ENCODE measurements around the gene WDR62.
"Not testable (repeated sequence)": the region's sequence is repeated elsewhere in the genome, so short reads cannot be mapped to it uniquely, and the experiment has no call there.

WDR62 gene

DNA sequence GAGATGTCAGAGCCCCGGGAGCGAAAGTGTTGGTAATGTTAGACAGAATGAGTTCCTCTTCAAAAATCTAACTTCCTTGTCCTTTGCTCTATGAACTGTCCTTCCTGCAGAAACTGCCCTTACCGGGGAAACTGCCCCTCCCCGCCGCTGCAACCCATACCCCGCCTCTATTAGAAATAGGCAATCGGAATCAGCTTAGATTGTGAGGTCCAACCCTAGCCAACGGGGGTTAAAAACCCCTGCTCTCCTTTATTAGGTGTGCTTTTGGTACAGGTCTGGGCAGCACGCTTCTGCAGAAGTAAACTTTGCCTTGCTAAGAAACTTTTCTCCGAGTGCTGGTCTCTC lies 73.7 kb downstream of the WDR62 start:
- TF ChIP-seq, protein P1, sequence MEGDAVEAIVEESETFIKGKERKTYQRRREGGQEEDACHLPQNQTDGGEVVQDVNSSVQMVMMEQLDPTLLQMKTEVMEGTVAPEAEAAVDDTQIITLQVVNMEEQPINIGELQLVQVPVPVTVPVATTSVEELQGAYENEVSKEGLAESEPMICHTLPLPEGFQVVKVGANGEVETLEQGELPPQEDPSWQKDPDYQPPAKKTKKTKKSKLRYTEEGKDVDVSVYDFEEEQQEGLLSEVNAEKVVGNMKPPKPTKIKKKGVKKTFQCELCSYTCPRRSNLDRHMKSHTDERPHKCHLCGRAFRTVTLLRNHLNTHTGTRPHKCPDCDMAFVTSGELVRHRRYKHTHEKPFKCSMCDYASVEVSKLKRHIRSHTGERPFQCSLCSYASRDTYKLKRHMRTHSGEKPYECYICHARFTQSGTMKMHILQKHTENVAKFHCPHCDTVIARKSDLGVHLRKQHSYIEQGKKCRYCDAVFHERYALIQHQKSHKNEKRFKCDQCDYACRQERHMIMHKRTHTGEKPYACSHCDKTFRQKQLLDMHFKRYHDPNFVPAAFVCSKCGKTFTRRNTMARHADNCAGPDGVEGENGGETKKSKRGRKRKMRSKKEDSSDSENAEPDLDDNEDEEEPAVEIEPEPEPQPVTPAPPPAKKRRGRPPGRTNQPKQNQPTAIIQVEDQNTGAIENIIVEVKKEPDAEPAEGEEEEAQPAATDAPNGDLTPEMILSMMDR (conservative IDR thresholded peaks at IDR 0.05; ENCODE audit: low read length) = no peak
- no peak for TF ChIP-seq EZH2phosphoT487 (IDR thresholded peaks at IDR 0.05; ENCODE audit: borderline replicate concordance)
- Histone ChIP-seq H3K4me1 (ENCODE audit: insufficient read depth, low read length, poor library complexity, severe bottlenecking) (peaks cover 7% of the 10 kb centered on the region), H2AFZ (ENCODE audit: low read length) (peak overlapping the region; percentile 91), H3F3A (ENCODE audit: low read depth) (peaks cover 7% of the 10 kb centered on the region; the same call in 1 of the 2 replicates), H3K36me3 (ENCODE audit: insufficient read depth, low read length) (peaks cover 8% of the 10 kb centered on the region; the same call in 1 of the 2 replicates), H3K9ac (ENCODE audit: low read depth, low read length, poor library complexity, severe bottlenecking) (peak overlapping the region; percentile 92), H4K20me1 (ENCODE audit: insufficient read depth, low read length, poor library complexity, severe bottlenecking) (no peaks in the 10 kb centered on the region), H3K4me2 (ENCODE audit: low read depth, low read length, poor library complexity, severe bottlenecking) (peak overlapping the region; percentile 85), H3K27me3 (ENCODE audit: insufficient read depth, low read length, poor library complexity, severe bottlenecking) (no peaks in the 10 kb centered on the region), H3K9me3 (ENCODE audit: insufficient read depth, low read depth, low read length) (no peaks in the 10 kb centered on the region), H3K9me2 (replicated peaks; ENCODE audit: low read depth, low read length) (no peaks in the 10 kb centered on the region), H3K4me3 (ENCODE audit: low read length, poor library complexity, severe bottlenecking) (peak overlapping the region; percentile 79), H3K79me2 (ENCODE audit: insufficient read depth, low read length) (no peaks in the 10 kb centered on the region)

DNA sequence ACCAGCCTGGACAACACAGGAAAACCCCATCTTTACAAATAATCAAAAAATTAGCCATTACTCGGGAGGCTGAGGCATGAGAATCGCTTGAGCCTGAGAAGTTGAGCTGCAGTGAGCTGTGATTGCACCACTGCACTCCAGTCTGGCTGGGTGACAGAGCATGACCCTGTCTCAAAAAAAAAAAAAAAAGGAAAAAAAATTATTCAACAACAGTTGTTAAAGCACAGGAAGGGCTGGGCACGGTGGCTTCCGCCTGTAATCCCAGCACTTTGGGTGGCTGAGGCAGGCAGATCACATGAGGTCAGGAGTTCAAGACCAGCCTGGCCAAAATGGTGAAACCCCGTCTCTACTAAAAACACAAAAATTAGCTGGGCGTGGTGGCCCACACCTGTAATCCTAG lies 76.5 kb downstream of the WDR62 start:
- H3K9ac ChIP-seq (ENCODE audit: low read depth, low read length, poor library complexity, severe bottlenecking); H3K79me2 ChIP-seq (ENCODE audit: insufficient read depth, low read length); H2AFZ ChIP-seq (ENCODE audit: low read length); H3K36me3 ChIP-seq (ENCODE audit: insufficient read depth, low read length); H3F3A ChIP-seq (ENCODE audit: low read depth); H3K27me3 ChIP-seq (ENCODE audit: insufficient read depth, low read length, poor library complexity, severe bottlenecking); H4K20me1 ChIP-seq (ENCODE audit: insufficient read depth, low read length, poor library complexity, severe bottlenecking); H3K9me3 ChIP-seq (ENCODE audit: insufficient read depth, low read depth, low read length); H3K4me1 ChIP-seq (ENCODE audit: insufficient read depth, low read length, poor library complexity, severe bottlenecking); H3K4me3 ChIP-seq (ENCODE audit: low read length, poor library complexity, severe bottlenecking); H3K4me2 ChIP-seq (ENCODE audit: low read depth, low read length, poor library complexity, severe bottlenecking); H3K9me2 ChIP-seq (replicated peaks; ENCODE audit: low read depth, low read length): not testable (repeated sequence)

DNA sequence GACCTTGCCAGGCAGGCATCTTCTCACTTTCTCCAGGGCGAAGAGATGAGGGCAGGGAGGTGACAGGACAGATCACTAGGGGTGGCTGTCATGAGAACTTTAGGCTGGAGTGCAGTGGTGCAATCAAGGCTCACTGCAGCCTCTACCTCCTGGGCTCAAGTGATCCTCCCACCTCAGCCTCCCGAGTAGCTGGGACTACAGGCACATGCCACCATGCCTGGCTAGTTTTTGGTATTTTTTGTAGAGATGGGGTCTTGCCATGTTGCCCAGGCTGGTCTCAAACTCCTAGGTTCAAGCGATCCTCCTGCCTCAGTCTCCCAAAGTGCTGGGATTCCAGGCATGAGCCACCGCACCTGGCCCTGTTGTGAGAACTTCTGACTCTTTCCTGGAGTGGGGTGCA lies 80.2 kb downstream of the WDR62 start:
- not testable (repeated sequence) for H3K27me3 ChIP-seq (ENCODE audit: insufficient read depth, low read length, poor library complexity, severe bottlenecking); H4K20me1 ChIP-seq (ENCODE audit: insufficient read depth, low read length, poor library complexity, severe bottlenecking); H3F3A ChIP-seq (ENCODE audit: low read depth); H3K9me3 ChIP-seq (ENCODE audit: insufficient read depth, low read depth, low read length); H3K9ac ChIP-seq (ENCODE audit: low read depth, low read length, poor library complexity, severe bottlenecking); H3K4me1 ChIP-seq (ENCODE audit: insufficient read depth, low read length, poor library complexity, severe bottlenecking); H2AFZ ChIP-seq (ENCODE audit: low read length); H3K4me2 ChIP-seq (ENCODE audit: low read depth, low read length, poor library complexity, severe bottlenecking); H3K4me3 ChIP-seq (ENCODE audit: low read length, poor library complexity, severe bottlenecking); H3K79me2 ChIP-seq (ENCODE audit: insufficient read depth, low read length); H3K36me3 ChIP-seq (ENCODE audit: insufficient read depth, low read length); H3K9me2 ChIP-seq (replicated peaks; ENCODE audit: low read depth, low read length)

DNA sequence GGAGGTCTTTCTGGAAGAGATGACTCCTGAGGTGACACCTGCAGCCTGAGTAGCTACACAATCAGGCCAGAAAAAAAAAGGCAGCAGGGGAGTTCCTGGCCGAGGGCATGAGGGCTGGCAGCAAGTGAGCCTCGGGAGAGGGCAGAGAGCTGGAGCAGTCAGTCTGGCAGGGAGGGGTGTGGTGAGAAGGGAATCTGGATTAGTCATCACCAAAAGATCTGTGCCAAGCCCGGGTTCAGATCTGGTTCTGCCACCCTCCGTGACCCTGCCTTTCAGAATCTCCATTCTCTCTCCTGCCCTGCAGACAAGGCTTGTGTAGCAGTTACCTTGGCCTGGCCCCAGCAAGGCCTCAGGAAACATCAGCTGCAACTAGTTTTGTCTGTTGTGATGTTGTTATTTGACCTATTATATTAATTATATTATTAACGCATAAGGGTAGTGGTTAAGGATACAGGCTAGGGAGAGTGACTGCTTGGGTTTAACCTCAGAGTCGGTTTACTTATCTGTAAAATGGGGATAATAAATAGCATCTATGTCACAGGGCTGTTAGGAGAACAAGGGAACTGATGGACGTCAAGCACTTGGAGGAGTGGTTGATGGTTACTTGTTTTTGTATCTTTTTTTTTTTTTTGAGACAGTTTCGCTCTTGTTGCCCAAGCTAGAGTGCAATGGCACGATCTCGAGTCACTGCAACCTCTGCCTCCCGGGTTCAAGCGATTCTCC lies 82.4 kb downstream of the WDR62 start:
- no peaks in the 10 kb centered on the region for H3K27me3 ChIP-seq (ENCODE audit: insufficient read depth, low read length, poor library complexity, severe bottlenecking)
- peaks cover 19% of the 10 kb centered on the region; the same call in 1 of the 2 replicates for H3K79me2 ChIP-seq (ENCODE audit: insufficient read depth, low read length)
- H3K4me2 ChIP-seq (ENCODE audit: low read depth, low read length, poor library complexity, severe bottlenecking) = no peak overlapping the region
- H3F3A ChIP-seq (ENCODE audit: low read depth) = no peaks in the 10 kb centered on the region
- no peaks in the 10 kb centered on the region for H3K36me3 ChIP-seq (ENCODE audit: insufficient read depth, low read length)
- TF ChIP-seq EZH2phosphoT487 (IDR thresholded peaks at IDR 0.05; ENCODE audit: borderline replicate concordance) = no peak
- H3K4me1 ChIP-seq (ENCODE audit: insufficient read depth, low read length, poor library complexity, severe bottlenecking) = peaks cover 9% of the 10 kb centered on the region
- no peaks in the 10 kb centered on the region for H3K9me3 ChIP-seq (ENCODE audit: insufficient read depth, low read depth, low read length)
- no peak overlapping the region for H2AFZ ChIP-seq (ENCODE audit: low read length)
- H3K9me2 ChIP-seq (replicated peaks; ENCODE audit: low read depth, low read length) = no peaks in the 10 kb centered on the region
- peaks cover 10% of the 10 kb centered on the region for H4K20me1 ChIP-seq (ENCODE audit: insufficient read depth, low read length, poor library complexity, severe bottlenecking)
- H3K4me3 ChIP-seq (ENCODE audit: low read length, poor library complexity, severe bottlenecking) = no peak overlapping the region
- H3K9ac ChIP-seq (ENCODE audit: low read depth, low read length, poor library complexity, severe bottlenecking) = no peak overlapping the region
